ENCODE data around the gene STRBP.

Gene STRBP

DNA sequence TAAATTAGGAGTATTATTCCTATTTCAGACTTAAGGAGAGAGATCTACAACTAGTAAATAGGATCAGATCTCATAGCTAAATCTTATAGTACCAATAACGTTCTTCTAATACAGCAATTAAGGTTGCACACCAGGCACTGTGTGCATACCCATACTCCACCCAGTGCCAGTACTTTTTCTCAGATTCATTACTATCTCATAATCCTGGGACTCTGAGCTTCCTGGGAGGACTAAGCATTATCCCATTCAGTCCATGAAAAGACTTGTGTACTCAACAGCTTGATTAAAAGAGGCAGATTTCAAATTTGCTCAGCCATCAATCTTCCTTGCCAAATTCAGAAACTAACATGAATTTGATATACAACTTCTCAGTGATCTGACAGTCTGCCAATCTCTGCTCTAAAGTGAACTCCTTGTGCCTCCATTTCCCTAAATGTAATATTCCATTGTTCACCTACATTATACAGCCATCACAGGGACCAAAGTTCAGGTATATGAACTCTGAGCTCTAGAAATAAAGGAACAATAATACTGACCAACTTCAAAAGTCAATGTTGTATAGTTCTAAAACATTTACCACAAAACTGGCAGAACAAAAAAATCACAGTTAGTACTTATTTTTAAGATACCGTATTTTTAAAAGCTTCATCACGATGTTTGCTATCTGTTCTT lies 7.2 kb downstream of the STRBP start:
- Histone ChIP-seq H3K27me3 (ENCODE audit: insufficient read depth, poor library complexity, severe bottlenecking) (no peaks in the 10 kb centered on the region), H3K27ac (replicated peaks) (no peak overlapping the region), H3K4me3 (replicated peaks; ENCODE audit: insufficient read depth, low read length) (no peak overlapping the region)
- no peak for DNase-seq (ENCODE audit: low read depth in 1 of 2, low spot score in 1 of 2)
- TF ChIP-seq, protein P1, sequence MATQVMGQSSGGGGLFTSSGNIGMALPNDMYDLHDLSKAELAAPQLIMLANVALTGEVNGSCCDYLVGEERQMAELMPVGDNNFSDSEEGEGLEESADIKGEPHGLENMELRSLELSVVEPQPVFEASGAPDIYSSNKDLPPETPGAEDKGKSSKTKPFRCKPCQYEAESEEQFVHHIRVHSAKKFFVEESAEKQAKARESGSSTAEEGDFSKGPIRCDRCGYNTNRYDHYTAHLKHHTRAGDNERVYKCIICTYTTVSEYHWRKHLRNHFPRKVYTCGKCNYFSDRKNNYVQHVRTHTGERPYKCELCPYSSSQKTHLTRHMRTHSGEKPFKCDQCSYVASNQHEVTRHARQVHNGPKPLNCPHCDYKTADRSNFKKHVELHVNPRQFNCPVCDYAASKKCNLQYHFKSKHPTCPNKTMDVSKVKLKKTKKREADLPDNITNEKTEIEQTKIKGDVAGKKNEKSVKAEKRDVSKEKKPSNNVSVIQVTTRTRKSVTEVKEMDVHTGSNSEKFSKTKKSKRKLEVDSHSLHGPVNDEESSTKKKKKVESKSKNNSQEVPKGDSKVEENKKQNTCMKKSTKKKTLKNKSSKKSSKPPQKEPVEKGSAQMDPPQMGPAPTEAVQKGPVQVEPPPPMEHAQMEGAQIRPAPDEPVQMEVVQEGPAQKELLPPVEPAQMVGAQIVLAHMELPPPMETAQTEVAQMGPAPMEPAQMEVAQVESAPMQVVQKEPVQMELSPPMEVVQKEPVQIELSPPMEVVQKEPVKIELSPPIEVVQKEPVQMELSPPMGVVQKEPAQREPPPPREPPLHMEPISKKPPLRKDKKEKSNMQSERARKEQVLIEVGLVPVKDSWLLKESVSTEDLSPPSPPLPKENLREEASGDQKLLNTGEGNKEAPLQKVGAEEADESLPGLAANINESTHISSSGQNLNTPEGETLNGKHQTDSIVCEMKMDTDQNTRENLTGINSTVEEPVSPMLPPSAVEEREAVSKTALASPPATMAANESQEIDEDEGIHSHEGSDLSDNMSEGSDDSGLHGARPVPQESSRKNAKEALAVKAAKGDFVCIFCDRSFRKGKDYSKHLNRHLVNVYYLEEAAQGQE (IDR thresholded peaks at IDR 0.05; ENCODE audit: insufficient replicate concordance, low read depth) = no peak
- TF ChIP-seq GABPA (IDR thresholded peaks at IDR 0.05; ENCODE audit: low read depth) (no peak), POLR2AphosphoS5 (IDR thresholded peaks at IDR 0.05; ENCODE audit: low read depth) (no peak), SPI1 (IDR thresholded peaks at IDR 0.05; ENCODE audit: borderline replicate concordance, low read depth) (no peak)
- TF ChIP-seq, protein P2, sequence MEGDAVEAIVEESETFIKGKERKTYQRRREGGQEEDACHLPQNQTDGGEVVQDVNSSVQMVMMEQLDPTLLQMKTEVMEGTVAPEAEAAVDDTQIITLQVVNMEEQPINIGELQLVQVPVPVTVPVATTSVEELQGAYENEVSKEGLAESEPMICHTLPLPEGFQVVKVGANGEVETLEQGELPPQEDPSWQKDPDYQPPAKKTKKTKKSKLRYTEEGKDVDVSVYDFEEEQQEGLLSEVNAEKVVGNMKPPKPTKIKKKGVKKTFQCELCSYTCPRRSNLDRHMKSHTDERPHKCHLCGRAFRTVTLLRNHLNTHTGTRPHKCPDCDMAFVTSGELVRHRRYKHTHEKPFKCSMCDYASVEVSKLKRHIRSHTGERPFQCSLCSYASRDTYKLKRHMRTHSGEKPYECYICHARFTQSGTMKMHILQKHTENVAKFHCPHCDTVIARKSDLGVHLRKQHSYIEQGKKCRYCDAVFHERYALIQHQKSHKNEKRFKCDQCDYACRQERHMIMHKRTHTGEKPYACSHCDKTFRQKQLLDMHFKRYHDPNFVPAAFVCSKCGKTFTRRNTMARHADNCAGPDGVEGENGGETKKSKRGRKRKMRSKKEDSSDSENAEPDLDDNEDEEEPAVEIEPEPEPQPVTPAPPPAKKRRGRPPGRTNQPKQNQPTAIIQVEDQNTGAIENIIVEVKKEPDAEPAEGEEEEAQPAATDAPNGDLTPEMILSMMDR (IDR thresholded peaks at IDR 0.05; ENCODE audit: insufficient read depth, low read length) = no peak

DNA sequence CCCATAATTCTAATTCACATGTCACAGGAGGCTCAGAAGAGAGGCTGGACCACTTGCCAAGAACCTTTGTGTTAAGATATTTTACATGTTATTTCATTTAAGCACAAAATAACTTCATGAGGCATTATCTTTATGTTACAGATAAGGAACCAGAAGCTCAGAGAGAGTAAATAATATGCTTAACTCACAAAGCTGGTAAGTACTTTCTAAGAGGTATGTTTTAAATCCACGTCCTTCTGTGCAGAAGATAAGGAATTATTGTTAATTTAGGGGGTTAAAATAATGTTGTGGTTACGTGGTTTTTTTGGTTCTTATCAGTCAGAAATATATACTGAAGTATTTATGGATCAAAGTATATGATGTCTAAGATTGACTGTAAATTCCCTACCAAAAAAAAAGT lies 8.0 kb downstream of the STRBP start:
- H3K27ac ChIP-seq (replicated peaks) = no peak overlapping the region
- TF ChIP-seq SPI1 (IDR thresholded peaks at IDR 0.05; ENCODE audit: borderline replicate concordance, low read depth) = no peak
- no peak for TF ChIP-seq GABPA (IDR thresholded peaks at IDR 0.05; ENCODE audit: low read depth)
- TF ChIP-seq, protein P1 (IDR thresholded peaks at IDR 0.05; ENCODE audit: insufficient replicate concordance, low read depth) = no peak
- TF ChIP-seq, protein P2 (IDR thresholded peaks at IDR 0.05; ENCODE audit: insufficient read depth, low read length) = no peak
- TF ChIP-seq POLR2AphosphoS5 (IDR thresholded peaks at IDR 0.05; ENCODE audit: low read depth) = no peak
- DNase-seq (ENCODE audit: low read depth in 1 of 2, low spot score in 1 of 2) = no peak
- H3K27me3 ChIP-seq (ENCODE audit: insufficient read depth, poor library complexity, severe bottlenecking) = no peaks in the 10 kb centered on the region
- no peak overlapping the region for H3K4me3 ChIP-seq (replicated peaks; ENCODE audit: insufficient read depth, low read length)

DNA sequence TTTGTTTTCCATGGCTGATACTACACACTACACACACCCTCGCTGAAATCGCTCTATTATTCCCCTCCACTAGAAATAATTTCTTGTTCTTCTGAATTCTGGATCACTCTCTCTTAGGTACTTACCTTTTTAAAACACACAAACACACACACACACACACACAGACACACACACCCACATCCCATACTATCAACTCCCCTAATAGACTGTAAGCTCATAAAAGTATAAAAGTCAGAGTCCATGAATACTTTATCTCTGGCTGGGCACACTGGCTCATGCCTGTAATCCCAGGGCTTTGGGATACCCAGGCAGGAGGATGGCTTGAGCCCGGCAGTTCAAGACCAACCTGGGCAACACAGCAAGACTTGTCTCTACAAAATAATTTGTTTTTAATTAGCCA lies 11.1 kb downstream of the STRBP start:
- TF ChIP-seq, protein P2 (IDR thresholded peaks at IDR 0.05; ENCODE audit: insufficient read depth, low read length) = no peak
- no peak for TF ChIP-seq POLR2AphosphoS5 (IDR thresholded peaks at IDR 0.05; ENCODE audit: low read depth)
- no peak for TF ChIP-seq GABPA (IDR thresholded peaks at IDR 0.05; ENCODE audit: low read depth)
- TF ChIP-seq, protein P1 (IDR thresholded peaks at IDR 0.05; ENCODE audit: insufficient replicate concordance, low read depth) = no peak
- TF ChIP-seq SPI1 (IDR thresholded peaks at IDR 0.05; ENCODE audit: borderline replicate concordance, low read depth) = no peak
- DNase-seq (ENCODE audit: low read depth in 1 of 2, low spot score in 1 of 2) = no peak

More for the DNA sequence above, 11.1 kb downstream of the STRBP start:
- Histone ChIP-seq H3K27ac (replicated peaks) (no peak overlapping the region), H3K27me3 (ENCODE audit: insufficient read depth, poor library complexity, severe bottlenecking) (no peaks in the 10 kb centered on the region), H3K4me3 (replicated peaks; ENCODE audit: insufficient read depth, low read length) (no peak overlapping the region)

All from HL-60 (cell line).